HG03432 (cell line): Measurements from ENCODE around the gene ALOX12B.

Source experiments
- ATAC-seq: cut with Tn5 transposase; IDR thresholded peaks from one replicate; pipeline ENCODE4 v1.9.1; 2021; ENCODE audit warnings: mild to moderate bottlenecking, moderate library complexity; ENCODE audit not compliant: unreplicated experiment

ALOX12B gene

DNA sequence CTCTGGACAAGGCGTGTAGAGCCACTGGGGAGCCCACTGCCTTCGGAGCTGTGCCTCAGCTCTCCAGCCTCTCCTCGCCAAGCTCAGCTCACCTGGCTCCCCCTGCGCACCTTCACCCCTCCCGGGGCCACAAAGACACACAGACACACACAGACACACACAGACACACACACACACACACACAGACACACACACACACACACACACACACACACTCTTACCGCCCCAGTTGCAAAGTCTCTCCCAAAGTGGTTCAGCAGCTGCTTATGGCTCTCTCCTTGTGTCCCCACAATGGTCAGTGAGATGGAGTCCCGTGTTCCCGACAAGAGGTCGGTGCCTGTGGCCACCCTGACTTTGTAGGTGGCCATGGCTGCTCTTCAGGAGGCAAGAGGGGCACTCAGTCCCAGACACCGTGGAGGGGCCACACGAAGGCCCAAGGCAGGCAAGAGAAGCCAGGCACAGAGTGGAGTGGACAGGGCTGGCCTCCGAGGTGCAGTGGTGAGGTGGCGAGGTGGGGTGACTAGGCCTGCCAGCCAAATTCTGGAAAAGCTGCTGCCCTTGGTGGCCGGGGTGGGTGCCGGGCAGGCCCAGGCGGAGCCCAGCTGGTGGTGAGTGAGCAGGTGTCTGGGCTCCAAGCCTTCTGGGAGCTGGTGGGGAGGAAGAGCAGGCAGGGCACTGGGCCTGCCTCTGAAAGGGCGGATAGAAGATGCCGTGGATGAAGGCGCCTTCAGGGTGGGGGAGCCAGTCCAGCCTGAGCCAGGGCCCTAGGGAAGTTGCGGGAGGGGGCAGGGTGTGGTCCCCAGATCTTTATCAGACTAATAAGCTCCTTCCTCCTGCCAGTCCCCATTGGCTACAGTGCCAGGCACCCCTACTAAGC, at the start of gene ALOX12B:
TSS of gene ALOX12B (minus strand) at position 642 of the 877 bp plus-strand sequence. CDS start at position 368, 274 bp downstream.
- no peak for ATAC-seq

DNA sequence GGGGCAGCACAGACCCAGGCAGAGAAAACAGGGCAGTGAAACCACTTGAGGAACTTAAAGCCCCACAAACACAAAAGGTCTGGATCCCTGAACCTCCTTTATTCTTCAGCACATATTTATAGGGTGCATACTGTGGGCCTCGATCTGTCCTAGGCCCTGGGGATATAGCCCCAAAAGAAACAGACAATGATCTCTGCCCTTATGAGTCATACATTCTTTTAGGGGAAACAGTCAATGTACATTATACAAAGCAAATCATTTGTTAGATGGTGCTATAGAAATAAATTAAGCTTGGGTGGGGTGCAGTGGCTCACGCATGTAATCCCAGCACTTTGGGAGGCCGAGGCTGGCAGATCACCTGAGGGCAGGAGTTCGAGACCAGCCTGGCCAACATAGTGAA, 46.4 kb upstream of the ALOX12B start:
- no peak for ATAC-seq

- ATAC-seq: no peak
These were observed 45.9 kb upstream of the ALOX12B start for GRCh38 chr17:8133399-8133798.

DNA sequence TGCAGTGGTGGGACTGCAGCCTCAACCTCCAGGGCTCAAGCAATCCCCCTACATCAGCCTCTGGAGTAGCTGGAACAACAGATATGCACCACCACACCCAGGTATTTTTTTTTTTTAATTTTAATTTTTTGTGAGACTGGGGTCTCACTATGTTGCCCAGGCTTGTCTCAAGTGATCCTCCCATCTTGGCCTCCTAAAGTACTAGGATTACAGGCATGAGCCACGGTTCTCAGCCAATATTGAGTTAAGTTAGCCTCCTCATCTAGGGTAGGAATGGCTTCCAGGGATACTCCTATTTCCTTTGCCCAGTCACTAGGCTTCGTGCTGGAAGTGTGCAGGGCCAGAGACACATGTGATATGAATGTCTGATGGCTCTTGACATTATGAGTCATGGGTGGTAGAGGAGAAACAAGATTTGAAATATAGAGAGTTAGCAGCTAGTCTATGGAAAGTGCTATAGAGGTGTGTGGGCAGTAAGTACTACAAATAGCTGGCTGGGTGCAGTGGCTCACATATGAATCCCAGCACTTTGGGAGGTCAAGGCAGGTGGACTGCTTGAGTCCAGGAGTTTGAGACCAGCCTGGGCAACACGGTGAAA, 44.4 kb upstream of the ALOX12B start:
- ATAC-seq: no peak

DNA sequence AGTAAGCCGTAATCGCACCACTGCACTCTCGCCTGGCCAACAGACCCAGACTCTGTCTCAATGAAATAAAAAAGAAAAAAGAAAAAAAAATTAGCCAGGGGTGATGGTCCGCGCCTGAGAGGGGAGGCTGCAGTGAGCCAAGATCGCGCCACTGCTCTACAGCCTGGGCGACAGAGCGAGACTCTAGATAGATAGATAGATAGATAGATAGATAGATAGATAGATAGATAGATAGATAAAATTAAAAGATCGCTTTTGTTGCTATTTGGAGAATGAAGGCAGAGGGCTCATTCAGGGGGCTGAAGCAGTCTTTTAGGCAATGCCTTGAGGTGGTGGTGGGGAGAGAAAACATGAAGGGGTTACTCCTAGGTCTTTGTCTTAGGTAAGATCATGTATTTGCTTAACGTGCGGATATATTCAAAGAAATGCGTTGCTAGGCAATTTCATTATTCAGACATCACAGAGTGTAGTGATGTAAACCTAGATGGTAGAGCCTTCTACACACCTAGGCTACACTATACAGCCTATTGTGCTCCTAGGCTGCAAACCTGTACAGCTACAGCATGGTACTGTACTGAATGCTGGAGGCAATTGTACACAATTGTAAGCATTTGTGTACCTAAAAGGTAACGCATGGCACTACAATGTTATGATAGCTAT, 40.7 kb upstream of the ALOX12B start:
- no peak for ATAC-seq

DNA sequence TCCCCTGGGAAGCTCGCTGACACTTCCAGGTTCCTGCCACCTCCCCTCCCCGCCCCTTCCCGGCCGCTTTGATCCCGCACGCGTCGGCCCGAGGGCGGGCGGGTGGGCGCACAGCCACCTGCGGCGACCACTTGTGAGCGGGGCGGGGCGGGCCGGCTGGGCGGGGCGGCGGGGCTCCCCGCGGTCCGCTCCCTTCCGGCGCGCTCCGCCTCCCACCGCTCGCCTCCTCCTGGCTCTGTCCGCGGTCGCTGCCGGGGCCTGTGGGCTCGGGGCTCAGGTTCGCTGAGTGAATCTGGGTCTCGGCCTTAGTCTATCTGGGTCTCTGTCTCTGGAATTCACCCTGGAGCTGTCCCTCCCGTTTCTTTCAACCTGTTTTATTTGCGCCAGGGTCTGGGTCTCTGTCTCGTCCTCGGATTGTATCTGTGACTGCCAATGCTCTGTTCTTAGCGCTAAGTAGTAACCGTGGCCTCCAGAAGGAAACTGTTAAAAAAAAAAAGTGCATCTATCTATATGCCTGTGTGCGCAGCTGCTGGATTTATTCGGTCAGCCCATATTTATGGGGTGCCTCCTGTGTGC, 39.1 kb upstream of the ALOX12B start:
- ATAC-seq: peak; percentile 37

DNA sequence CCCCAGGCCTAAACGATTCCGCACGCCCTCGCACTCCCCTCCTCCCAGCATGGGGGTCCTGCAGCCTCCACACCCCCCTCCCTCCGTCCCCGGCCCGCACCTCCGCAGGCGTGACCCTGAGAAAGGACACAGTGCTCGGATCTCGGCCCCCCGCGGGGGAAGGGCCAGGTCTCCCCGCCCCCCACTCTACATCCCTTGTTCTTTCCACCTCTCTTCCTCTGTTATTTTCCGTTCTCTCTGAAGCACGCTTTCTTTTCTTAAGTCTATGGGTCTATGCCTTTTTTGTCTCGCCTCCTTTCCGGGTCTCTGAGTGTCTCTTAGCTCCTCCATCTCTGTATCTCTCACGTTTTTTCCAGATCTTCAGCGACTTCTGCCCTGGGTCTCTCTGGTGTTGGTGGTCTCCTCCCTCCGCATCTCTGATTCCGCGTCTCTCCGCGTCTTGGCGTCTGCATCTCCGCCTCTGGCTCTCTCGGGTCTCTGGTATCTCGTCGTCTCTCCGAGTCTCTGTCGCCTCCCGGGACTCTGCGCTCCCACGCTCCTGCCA, 38.5 kb upstream of the ALOX12B start:
- peak; percentile 1 for ATAC-seq

GRCh38 chr17:8125154-8125946, 37.8 kb upstream of the ALOX12B start:
- no peak for ATAC-seq

- no peak for ATAC-seq
These were observed 37.0 kb upstream of the ALOX12B start for GRCh38 chr17:8124350-8125153.

DNA sequence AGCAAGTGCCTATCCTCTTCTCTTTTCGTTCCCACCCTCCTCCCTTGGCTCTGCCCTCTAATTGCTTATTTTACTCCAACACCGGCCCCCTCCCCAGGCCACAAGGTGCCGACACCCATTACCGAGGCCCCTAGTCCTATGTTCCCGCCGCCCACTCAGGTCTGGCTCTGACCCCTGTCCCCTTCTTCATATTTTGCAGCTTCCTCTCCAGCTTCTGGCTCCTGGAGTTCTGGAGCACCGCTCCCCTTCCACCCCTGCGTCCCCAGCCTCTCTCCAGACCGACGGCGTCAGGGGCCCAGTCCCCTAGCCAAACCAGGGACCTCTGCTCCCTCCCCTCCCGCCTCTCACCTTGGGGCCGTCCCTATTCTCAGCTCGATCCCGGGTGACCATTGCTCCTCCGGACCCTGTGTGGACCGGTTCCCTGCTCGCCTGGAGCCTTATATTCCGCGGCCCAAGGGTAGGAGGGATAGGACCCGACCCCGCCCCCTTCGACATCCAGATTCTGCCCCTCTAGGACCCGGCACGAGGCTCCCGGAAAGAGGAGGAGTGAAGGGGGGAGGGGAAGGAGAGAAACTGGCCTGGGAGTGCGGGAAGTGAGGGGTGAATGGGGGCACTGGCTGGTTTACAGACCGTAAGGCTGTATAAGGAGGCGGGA, 36.3 kb upstream of the ALOX12B start, which contains the start of gene HES7:
TSS of gene HES7 (minus strand) at position 412 of the 655 bp plus-strand sequence. CDS start at position 390, 22 bp downstream.
- ATAC-seq: no peak

DNA sequence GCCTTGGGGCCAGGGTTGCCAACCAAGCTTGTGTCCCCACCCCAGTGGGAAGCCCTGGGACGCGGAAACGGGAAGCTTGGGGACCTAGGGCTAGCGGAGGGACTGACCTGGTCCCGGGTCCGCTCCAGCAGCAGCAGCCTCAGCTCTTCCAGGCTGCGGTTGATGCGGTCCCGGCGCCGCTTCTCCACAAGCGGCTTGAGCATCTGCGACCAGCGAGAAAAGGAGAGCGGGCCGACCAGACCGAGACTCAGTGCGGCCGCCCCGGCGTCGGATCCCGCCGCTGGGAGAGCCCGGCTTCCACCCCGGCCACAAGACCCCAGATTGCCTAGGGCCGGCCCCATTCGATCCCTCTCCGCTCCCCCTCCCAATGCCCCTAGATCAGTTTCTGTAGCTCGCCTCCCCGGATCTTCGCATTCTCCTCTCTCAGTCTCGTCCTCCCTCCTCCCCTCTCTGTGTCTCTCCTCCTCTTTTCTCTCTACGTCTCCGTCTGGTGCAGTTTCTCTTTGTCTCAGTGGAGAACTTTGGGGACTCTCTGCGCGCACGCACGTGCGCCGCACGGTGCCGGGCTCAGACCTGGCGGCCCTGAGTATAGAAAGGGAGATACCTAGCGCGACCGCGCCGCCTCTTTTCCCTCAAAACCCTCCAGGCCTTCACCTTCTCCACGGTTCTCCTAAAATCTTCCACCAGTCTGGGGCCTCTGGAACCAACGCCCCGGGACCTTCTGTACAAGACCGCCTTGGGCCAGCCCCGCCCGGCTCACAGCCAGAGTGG, 35.6 kb upstream of the ALOX12B start:
- ATAC-seq: no peak

GRCh38 chr17:8122422-8122923, 35.0 kb upstream of the ALOX12B start:
- ATAC-seq: no peak

GRCh38 chr17:8121681-8122421, 34.3 kb upstream of the ALOX12B start:
- ATAC-seq: peak; percentile 33

DNA sequence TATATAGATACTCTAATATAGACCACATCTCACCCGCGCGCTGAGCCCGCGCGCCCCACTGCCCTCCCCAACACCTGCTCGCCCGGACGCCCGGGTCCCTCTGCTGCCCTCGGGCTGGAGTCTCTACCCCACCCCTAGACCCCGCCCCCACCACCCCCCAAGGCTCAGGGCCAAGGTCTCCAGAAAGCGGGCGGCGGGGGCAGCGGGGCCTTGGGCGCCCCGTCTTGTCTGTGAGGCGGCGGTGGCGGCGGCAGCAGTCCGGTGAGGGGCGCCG, 33.8 kb upstream of the ALOX12B start:
- ATAC-seq: no peak

GRCh38 chr17:8120520-8121406, 33.2 kb upstream of the ALOX12B start:
- no peak for ATAC-seq
